Smooth muscle cell (in vitro differentiated cells): Measurements from ENCODE around the gene RPH3AL. TPM values are rescaled to one million over a fixed set of nuclear protein-coding genes. Genes with fewer than 3 reads are reported as not detected.

ENCODE experiments used
- DNase-seq: peaks from one replicate; lab custom pipeline; 2025; ENCODE audit not compliant: unreplicated experiment; lab: John Stamatoyannopoulos, UW
- H2AFZ ChIP-seq: fragments of 200-600 bp; sonication (generic); 2 replicates; pipeline ENCODE4 v1.6.0; 2016; ENCODE audit warnings: antibody characterized with exemption, low read depth, mild to moderate bottlenecking
- H3F3A ChIP-seq: fragments of 200-600 bp; sonication (generic); 2 replicates; pipeline ENCODE4 v1.6.0; 2017; ENCODE audit warnings: antibody characterized with exemption, low read depth
- H3K27ac ChIP-seq: fragments of 200-600 bp; sonication (generic); 2 replicates; pipeline ENCODE4 v1.5.1; 2016; ENCODE audit warnings: low read depth, mild to moderate bottlenecking
- H3K27me3 ChIP-seq: fragments of 200-600 bp; sonication (generic); 2 replicates; pipeline ENCODE4 v1.6.1; 2016; ENCODE audit warnings: low read depth, mild to moderate bottlenecking
- H3K36me3 ChIP-seq: fragments of 200-600 bp; sonication (generic); 2 replicates; pipeline ENCODE4 v1.5.1; 2016; ENCODE audit warnings: low read depth
- H3K4me1 ChIP-seq: fragments of 200-600 bp; sonication (generic); 2 replicates; pipeline ENCODE4 v1.5.1; 2016; ENCODE audit warnings: low read depth
- H3K4me2 ChIP-seq: fragments of 200-600 bp; sonication (generic); 2 replicates; pipeline ENCODE4 v1.6.0; 2016; ENCODE audit warnings: mild to moderate bottlenecking
- H3K4me3 ChIP-seq: fragments of 200-600 bp; sonication (generic); 2 replicates; pipeline ENCODE4 v1.5.1; 2016; ENCODE audit warnings: mild to moderate bottlenecking
- H3K79me2 ChIP-seq: fragments of 200-600 bp; sonication (generic); 2 replicates; pipeline ENCODE4 v1.6.0; 2016; ENCODE audit warnings: low read depth, mild to moderate bottlenecking
- H3K9ac ChIP-seq: fragments of 200-600 bp; sonication (generic); 2 replicates; pipeline ENCODE4 v1.6.0; 2016; ENCODE audit warnings: low read depth
- H3K9me3 ChIP-seq: fragments of 200-600 bp; sonication (generic); replicated peaks from 2 replicates; pipeline ENCODE4 v1.5.1; 2016; ENCODE audit warnings: low read depth
- H4K20me1 ChIP-seq: fragments of 200-600 bp; sonication (generic); 2 replicates; pipeline ENCODE4 v1.6.0; 2016; ENCODE audit warnings: low read depth
- WGBS: methylation state at CpG from one replicate; pipeline ENCODE4 v1.1.7; 2016; ENCODE audit warnings: low lambda C conversion rate; 5-methylcytosine and 5-hydroxymethylcytosine counted together
- polyA plus RNA-seq: library from polyadenylated mRNA; unstranded; fragments of >200 nt; fragmentation: Nextera tagmentation; extraction: Ambion mirVana; gene quantifications from 2 replicates; pipeline ENCODE4 v1.2.1, GENCODE V29; 2016
- total RNA-seq: library from RNA; depleted of rRNA; stranded (reverse); fragments of >200 nt; gene quantifications from 2 replicates; pipeline ENCODE4 v1.2.3, GENCODE V29; 2014
- TF ChIP-seq, protein P1 (sequence below): fragments of 200-600 bp; sonication (generic); IDR thresholded peaks from 2 replicates; pipeline ENCODE4 v1.5.1; 2017; ENCODE audit warnings: borderline replicate concordance, mild to moderate bottlenecking, antibody characterized with exemption; ENCODE audit not compliant: insufficient read depth, poor library complexity, severe bottlenecking

The RPH3AL gene
- total and polyA plus RNA-seq, 2 experiments from 2014 or later, result 1.8 to 3.3 TPM

GRCh38 chr17:376936-377863 lies 24.6 kb upstream of the RPH3AL start:
- Histone ChIP-seq H3K79me2 (no peaks in the 10 kb centered on the region), H3K4me2 (no peak overlapping the region), H3K9ac (no peak overlapping the region), H3K9me3 (no peaks in the 10 kb centered on the region), H4K20me1 (no peaks in the 10 kb centered on the region), H2AFZ (no peak overlapping the region), H3K27ac (no peak overlapping the region), H3F3A (peaks cover 1% of the 10 kb centered on the region), H3K4me3 (no peak overlapping the region), H3K36me3 (no peaks in the 10 kb centered on the region), H3K4me1 (peaks cover 5% of the 10 kb centered on the region), H3K27me3 (no peaks in the 10 kb centered on the region)
- 60% methylated on average over 14 of the region's 14 CpGs for WGBS
- TF ChIP-seq, protein P1, sequence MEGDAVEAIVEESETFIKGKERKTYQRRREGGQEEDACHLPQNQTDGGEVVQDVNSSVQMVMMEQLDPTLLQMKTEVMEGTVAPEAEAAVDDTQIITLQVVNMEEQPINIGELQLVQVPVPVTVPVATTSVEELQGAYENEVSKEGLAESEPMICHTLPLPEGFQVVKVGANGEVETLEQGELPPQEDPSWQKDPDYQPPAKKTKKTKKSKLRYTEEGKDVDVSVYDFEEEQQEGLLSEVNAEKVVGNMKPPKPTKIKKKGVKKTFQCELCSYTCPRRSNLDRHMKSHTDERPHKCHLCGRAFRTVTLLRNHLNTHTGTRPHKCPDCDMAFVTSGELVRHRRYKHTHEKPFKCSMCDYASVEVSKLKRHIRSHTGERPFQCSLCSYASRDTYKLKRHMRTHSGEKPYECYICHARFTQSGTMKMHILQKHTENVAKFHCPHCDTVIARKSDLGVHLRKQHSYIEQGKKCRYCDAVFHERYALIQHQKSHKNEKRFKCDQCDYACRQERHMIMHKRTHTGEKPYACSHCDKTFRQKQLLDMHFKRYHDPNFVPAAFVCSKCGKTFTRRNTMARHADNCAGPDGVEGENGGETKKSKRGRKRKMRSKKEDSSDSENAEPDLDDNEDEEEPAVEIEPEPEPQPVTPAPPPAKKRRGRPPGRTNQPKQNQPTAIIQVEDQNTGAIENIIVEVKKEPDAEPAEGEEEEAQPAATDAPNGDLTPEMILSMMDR, result no peak
- no peak for DNase-seq

GRCh38 chr17:373613-374230 lies 21.1 kb upstream of the RPH3AL start:
- Histone ChIP-seq H3K79me2 (no peaks in the 10 kb centered on the region), H3K4me3 (no peak overlapping the region), H3K4me2 (no peak overlapping the region), H3K27ac (no peak overlapping the region), H3K27me3 (no peaks in the 10 kb centered on the region), H3K9me3 (no peaks in the 10 kb centered on the region), H3K9ac (no peak overlapping the region), H3F3A (no peaks in the 10 kb centered on the region), H4K20me1 (no peaks in the 10 kb centered on the region), H3K36me3 (no peaks in the 10 kb centered on the region), H3K4me1 (peaks cover 5% of the 10 kb centered on the region), H2AFZ (no peak overlapping the region)
- TF ChIP-seq, protein P1, result no peak
- no peak for DNase-seq
- WGBS, result 78% methylated on average over 7 of the region's 7 CpGs

DNA sequence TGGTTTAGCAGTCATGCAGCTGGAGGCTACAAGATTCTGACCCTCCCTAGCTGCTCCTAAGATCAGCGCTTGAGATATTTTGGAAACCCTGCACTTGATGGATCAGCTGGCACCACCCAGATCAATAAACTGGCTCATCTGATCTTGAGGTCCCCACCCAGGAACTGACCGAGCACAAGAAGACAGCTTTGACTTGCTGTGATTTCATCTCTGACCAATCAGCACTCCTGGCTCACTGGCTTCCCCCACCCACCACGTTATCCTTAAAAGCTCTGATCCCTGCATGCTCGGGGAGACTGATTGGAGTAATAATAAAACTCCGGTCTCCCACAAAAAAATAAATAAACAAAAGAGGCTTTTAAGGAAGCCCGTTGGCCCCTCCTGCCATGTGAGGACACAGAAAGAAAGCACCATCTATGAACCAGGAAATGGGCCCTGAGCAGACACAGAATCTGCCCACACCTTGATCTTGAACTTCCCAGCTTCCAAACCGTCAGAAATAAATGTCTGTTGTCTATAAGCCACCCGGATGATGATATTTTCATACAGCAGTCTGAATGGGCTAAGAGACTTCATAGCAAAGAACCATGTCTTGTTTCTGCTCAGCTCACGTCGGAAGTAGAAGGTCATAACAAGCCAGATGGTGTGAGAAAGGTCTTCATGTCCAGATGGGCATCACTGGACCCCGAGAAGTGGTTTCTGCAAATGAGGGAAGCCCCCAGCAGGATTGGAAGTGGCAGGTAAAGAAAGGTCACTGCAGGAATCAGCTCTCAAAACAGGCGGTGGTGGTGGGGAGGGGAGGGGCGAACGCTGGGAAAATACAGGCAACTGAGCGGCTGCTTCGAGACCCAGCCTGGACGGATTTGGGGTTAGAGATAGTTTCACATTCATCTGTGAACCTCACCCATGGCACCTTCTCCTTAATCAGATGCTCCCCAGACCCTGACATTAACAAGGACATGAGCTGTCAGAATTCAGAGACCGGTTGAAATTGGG lies 19.8 kb upstream of the RPH3AL start:
- Histone ChIP-seq H3K27ac (no peak overlapping the region), H3K4me1 (peaks cover under 1% of the 10 kb centered on the region), H2AFZ (no peak overlapping the region), H3K4me2 (no peak overlapping the region), H4K20me1 (no peaks in the 10 kb centered on the region), H3K9me3 (peaks cover 5% of the 10 kb centered on the region), H3K9ac (no peak overlapping the region), H3K79me2 (no peaks in the 10 kb centered on the region), H3K27me3 (no peaks in the 10 kb centered on the region), H3F3A (no peaks in the 10 kb centered on the region), H3K36me3 (no peaks in the 10 kb centered on the region), H3K4me3 (no peak overlapping the region)
- no peak for DNase-seq
- TF ChIP-seq, protein P1, result no peak
- 77% methylated on average over 18 of the region's 18 CpGs for WGBS
